MCF 10A (cell line): ENCODE results near the gene KLF15. TPM values are rescaled to one million over a fixed set of nuclear protein-coding genes. Genes with fewer than 3 reads are reported as not detected.

Experiments
- BruUV-seq: library from RNA; stranded (reverse); fragments of 400-500 nt; replicated peaks from 2 replicates; lab custom pipeline; 2021; lab: Mats Ljungman, UMichigan
- CTCF ChIA-PET: fragments of 300-600 bp; sonication (Branson Sonifier 250); formaldehyde crosslinking; extraction: SDS; loops from one replicate; lab custom pipeline; 2021; ENCODE audit warnings: antibody characterized with exemption, inconsistent platforms; lab: Yijun Ruan, JAX
- POLR2A ChIA-PET: fragments of 300-600, 350-650 bp; sonication (Branson Sonifier 250); formaldehyde crosslinking; extraction: SDS; loops from one replicate; lab custom pipeline; 2020; ENCODE audit warnings: antibody characterized with exemption, inconsistent platforms; lab: Yijun Ruan, JAX
- DNase-seq: peaks from one replicate; pipeline ENCODE4 v3.0.0-alpha.2; 2018; ENCODE audit not compliant: unreplicated experiment
- H3K27ac Mint-ChIP-seq: one replicate; pipeline ENCODE4 v1.8.0; 2022; ENCODE audit warnings: mild to moderate bottlenecking, low read depth, mixed read lengths; ENCODE audit not compliant: unreplicated experiment
- H3K27me3 Mint-ChIP-seq: one replicate; pipeline ENCODE4 v1.8.0; 2022; ENCODE audit warnings: mixed read lengths; ENCODE audit not compliant: insufficient read depth, unreplicated experiment
- H3K36me3 Mint-ChIP-seq: one replicate; pipeline ENCODE4 v1.8.0; 2022; ENCODE audit warnings: mild to moderate bottlenecking, moderate library complexity, mixed read lengths; ENCODE audit not compliant: insufficient read depth, unreplicated experiment
- H3K4me1 Mint-ChIP-seq: one replicate; pipeline ENCODE4 v1.8.0; 2022; ENCODE audit warnings: mixed read lengths; ENCODE audit not compliant: insufficient read depth, unreplicated experiment
- H3K4me3 Mint-ChIP-seq: one replicate; pipeline ENCODE4 v1.8.0; 2022; ENCODE audit warnings: mild to moderate bottlenecking, moderate library complexity, mixed read lengths; ENCODE audit not compliant: unreplicated experiment
- H3K9me3 Mint-ChIP-seq: one replicate; pipeline ENCODE4 v1.8.0; 2022; ENCODE audit warnings: mixed read lengths; ENCODE audit not compliant: unreplicated experiment
- CTCF ChIP-seq: fragments of 200-600 bp; IDR thresholded peaks from one replicate; pipeline ENCODE4 v1.8.0; 2022; ENCODE audit warnings: antibody characterized with exemption, mild to moderate bottlenecking; ENCODE audit not compliant: unreplicated experiment
- intact Hi-C: fragments of 100-400 bp; cut with micrococcal nuclease; formaldehyde crosslinking; loops from 2 replicates; pipeline ENCODE4 v1.14.1; 2022
- total RNA-seq: library from RNA; stranded (reverse); gene quantifications from 2 replicates; pipeline ENCODE4 v1.2.3, GENCODE V29; 2022

KLF15 gene
- total RNA-seq, 1 experiment from 2014 or later: 8.3 TPM

- POLR2A ChIA-PET: no interaction called here
- Mint-ChIP-seq H3K4me3 (no peak overlapping the region), H3K4me1 (no peaks in the 10 kb centered on the region), H3K36me3 (no peaks in the 10 kb centered on the region), H3K27me3 (peaks cover 13% of the 10 kb centered on the region), H3K9me3 (no peaks in the 10 kb centered on the region), H3K27ac (no peak overlapping the region)
- no TSS peak for BruUV-seq
- intact Hi-C loops: no loop called here
- CTCF ChIA-PET: interaction anchor here (0.7 kb wide), 1 partner anchor 13 kb away, joined by 5 read pairs; no protein-coding TSS in a partner anchor
- DNase-seq: no peak
- TF ChIP-seq CTCF: no peak
Observed at GRCh38 chr3:126320517-126321293, 36.5 kb downstream of the KLF15 start.

GRCh38 chr3:126319701-126320295, 37.4 kb downstream of the KLF15 start:
- Mint-ChIP-seq H3K36me3 (no peaks in the 10 kb centered on the region), H3K27ac (no peak overlapping the region), H3K4me3 (no peak overlapping the region), H3K9me3 (no peaks in the 10 kb centered on the region), H3K27me3 (peaks cover 13% of the 10 kb centered on the region), H3K4me1 (no peaks in the 10 kb centered on the region)
- ChIA-PET CTCF (no interaction called here), POLR2A (no interaction called here)
- BruUV-seq: no TSS peak
- TF ChIP-seq CTCF: no peak
- intact Hi-C loops: no loop called here
- no peak for DNase-seq

GRCh38 chr3:126317029-126317996, 39.9 kb downstream of the KLF15 start:
- TF ChIP-seq CTCF: no peak
- Mint-ChIP-seq H3K4me3 (no peak overlapping the region), H3K4me1 (no peaks in the 10 kb centered on the region), H3K36me3 (no peaks in the 10 kb centered on the region), H3K27ac (no peak overlapping the region), H3K9me3 (no peaks in the 10 kb centered on the region), H3K27me3 (peaks cover 8% of the 10 kb centered on the region)
- ChIA-PET POLR2A (interaction anchor here (0.6 kb wide), 1 partner anchor 22 kb away, joined by 3 read pairs; no protein-coding TSS in a partner anchor), CTCF (no interaction called here)
- BruUV-seq: no TSS peak
- DNase-seq: no peak
- intact Hi-C loops: no loop called here
